Activated CD4-positive, CD25-positive, alpha-beta regulatory T cell (primary cell): ENCODE measurements around the gene HNF1B.
"Not testable (repeated sequence)": the region's sequence is repeated elsewhere in the genome, so short reads cannot be mapped to it uniquely, and the experiment has no call there.

Experiments used
- DNase-seq, 4 experiments: peaks; one replicate each; lab custom pipeline; 2025; lab: John Stamatoyannopoulos, UW

HNF1B gene

GRCh38 chr17:37701496-37701898, 43.4 kb downstream of the HNF1B start:
- DNase-seq = peak in 1 of 4 experiments; percentile 35

- DNase-seq = no peak
Observed at GRCh38 chr17:37700881-37701280, 44.0 kb downstream of the HNF1B start.

- DNase-seq = peak in 1 of 4 experiments; percentile 2
Observed at GRCh38 chr17:37699285-37699973, 45.4 kb downstream of the HNF1B start.

GRCh38 chr17:37698911-37699255, 46.0 kb downstream of the HNF1B start:
- no peak for DNase-seq

- no peak for DNase-seq
Observed at GRCh38 chr17:37698132-37698910, 46.5 kb downstream of the HNF1B start.

- no peak for DNase-seq
Observed at GRCh38 chr17:37697381-37697780, 47.5 kb downstream of the HNF1B start.

- DNase-seq = no peak
Observed at GRCh38 chr17:37696366-37696765, 48.5 kb downstream of the HNF1B start.

GRCh38 chr17:37695726-37696125, 49.1 kb downstream of the HNF1B start:
- no peak for DNase-seq

- no peak for DNase-seq
Observed at GRCh38 chr17:37694734-37695133, 50.1 kb downstream of the HNF1B start.

GRCh38 chr17:37693328-37693727, 51.5 kb downstream of the HNF1B start:
- no peak for DNase-seq

- DNase-seq = no peak
Observed at GRCh38 chr17:37691807-37692206, 53.1 kb downstream of the HNF1B start.

GRCh38 chr17:37689317-37689716, 55.5 kb downstream of the HNF1B start:
- DNase-seq = no peak

- DNase-seq = no peak
Observed at GRCh38 chr17:37683454-37683984, 61.3 kb downstream of the HNF1B start.

GRCh38 chr17:37682007-37682406, 62.9 kb downstream of the HNF1B start:
- no peak for DNase-seq

GRCh38 chr17:37679995-37680394, 64.9 kb downstream of the HNF1B start:
- DNase-seq = not testable (repeated sequence)

GRCh38 chr17:37678036-37678435, 66.8 kb downstream of the HNF1B start:
- DNase-seq = no peak

GRCh38 chr17:37677021-37677420, 67.8 kb downstream of the HNF1B start:
- no peak for DNase-seq

GRCh38 chr17:37676115-37676925, 68.5 kb downstream of the HNF1B start:
- DNase-seq = no peak

- no peak for DNase-seq
Observed at GRCh38 chr17:37674511-37674910, 70.3 kb downstream of the HNF1B start.

- no peak for DNase-seq
Observed at GRCh38 chr17:37673386-37673785, 71.5 kb downstream of the HNF1B start.

GRCh38 chr17:37672548-37673078, 72.2 kb downstream of the HNF1B start:
- DNase-seq = no peak
